ENCODE data around the gene HPSE2. TPM values are rescaled to one million over a fixed set of nuclear protein-coding genes. Genes with fewer than 3 reads are reported as not detected.
"Not testable (repeated sequence)": the region's sequence is repeated elsewhere in the genome, so short reads cannot be mapped to it uniquely, and the experiment has no call there.

Gene HPSE2
- total RNA-seq, 2 experiments from 2014 or later: not detected

DNA sequence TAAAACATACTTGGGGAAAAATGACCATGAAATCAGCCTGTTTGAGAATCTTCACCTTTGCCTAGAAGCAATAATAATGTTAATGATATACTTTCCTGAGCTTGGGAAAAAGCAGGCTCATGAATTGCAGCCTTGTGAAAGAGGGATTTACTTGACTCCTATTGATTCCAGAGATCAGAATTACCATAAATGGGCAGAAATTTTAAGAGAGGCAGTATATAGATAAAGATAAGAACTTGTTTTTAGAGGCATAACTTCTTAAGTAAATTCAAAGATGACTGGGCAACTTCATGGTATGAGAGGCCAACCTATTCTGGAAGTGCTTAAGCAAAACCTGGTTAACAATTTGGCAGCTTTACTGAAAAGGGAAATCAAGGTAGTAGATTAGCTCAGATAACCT is 225.4 kb downstream of the HPSE2 start:
- Mint-ChIP-seq H3K36me3 (ENCODE audit: low read depth) (no peaks in the 10 kb centered on the region), H3K4me1 (no peaks in the 10 kb centered on the region), H3K27me3 (no peaks in the 10 kb centered on the region), H3K9me3 (peaks cover 6% of the 10 kb centered on the region), H3K27ac (no peak overlapping the region), H3K4me3 (no peak overlapping the region)
- ChIA-PET CTCF (no interaction called here), POLR2A (no interaction called here)
- no peak for DNase-seq

DNA sequence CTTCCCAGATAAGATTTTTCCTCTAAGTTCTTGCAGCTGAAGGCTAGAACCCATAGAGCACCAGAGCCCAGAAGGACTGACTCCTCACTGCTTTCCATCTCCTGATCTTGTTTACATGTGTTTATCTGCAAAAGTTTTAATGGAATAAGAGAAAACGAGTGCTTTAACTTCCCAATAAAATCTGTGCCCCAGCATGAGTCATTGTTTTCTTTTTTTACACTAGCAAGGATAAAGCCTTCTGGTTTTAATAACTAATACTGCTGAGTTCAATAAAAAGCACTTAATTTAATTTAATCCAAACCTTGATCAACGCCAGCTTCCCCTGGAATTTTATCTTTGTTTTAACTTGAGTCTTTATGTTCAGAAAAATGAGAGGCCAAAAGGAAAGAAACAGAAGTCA is 227.6 kb downstream of the HPSE2 start:
- H3K9me3 Mint-ChIP-seq: peaks cover 13% of the 10 kb centered on the region
- POLR2A ChIA-PET: no interaction called here
- no peaks in the 10 kb centered on the region for H3K36me3 Mint-ChIP-seq (ENCODE audit: low read depth)
- no peak overlapping the region for H3K27ac Mint-ChIP-seq
- H3K4me3 Mint-ChIP-seq: no peak overlapping the region
- no peak for DNase-seq
- H3K4me1 Mint-ChIP-seq: no peaks in the 10 kb centered on the region
- CTCF ChIA-PET: no interaction called here
- no peaks in the 10 kb centered on the region for H3K27me3 Mint-ChIP-seq

DNA sequence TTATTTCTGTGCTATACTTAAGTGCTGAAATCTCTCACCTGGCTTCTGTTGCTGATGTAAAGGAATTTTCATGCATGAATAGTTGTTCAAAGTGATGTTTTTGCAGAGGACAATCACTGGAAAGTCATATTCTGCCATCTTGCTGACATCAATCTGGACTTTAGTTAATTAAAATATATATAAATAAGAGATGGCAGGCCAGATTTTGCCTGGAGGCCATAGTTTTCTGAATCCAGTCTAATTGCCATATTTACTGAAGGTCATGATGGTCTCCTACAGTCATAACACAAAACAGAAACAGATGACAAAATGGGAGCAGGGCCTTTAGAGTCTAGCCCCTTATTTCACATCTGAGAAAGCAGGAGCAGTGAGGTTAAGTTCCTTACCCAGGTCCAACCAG is 228.2 kb downstream of the HPSE2 start:
- DNase-seq: no peak
- Mint-ChIP-seq H3K27ac (no peak overlapping the region), H3K9me3 (peaks cover 13% of the 10 kb centered on the region), H3K4me1 (no peaks in the 10 kb centered on the region), H3K36me3 (ENCODE audit: low read depth) (no peaks in the 10 kb centered on the region), H3K4me3 (no peak overlapping the region), H3K27me3 (no peaks in the 10 kb centered on the region)
- ChIA-PET CTCF (no interaction called here), POLR2A (no interaction called here)

DNA sequence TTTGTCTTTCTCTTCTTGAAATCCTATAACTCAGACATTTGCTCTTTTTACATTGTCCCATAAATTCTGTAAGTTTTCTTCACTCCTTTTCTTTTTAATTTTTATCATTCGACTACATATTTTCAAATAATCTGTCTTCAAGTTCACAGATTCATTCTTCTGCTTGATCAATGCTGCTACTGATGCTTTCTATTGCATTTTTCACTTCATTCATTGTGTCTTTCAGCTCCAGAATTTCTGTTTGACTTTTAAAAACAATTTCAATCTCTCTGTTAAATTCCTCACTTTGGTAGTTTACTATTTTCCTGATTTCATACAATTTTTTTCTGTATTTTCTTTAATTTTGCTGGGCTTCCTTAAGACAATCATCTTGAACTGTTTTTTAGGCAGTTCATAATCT is 230.4 kb downstream of the HPSE2 start:
- Mint-ChIP-seq H3K27me3 (no peaks in the 10 kb centered on the region), H3K9me3 (peaks cover 13% of the 10 kb centered on the region), H3K4me3 (no peak overlapping the region), H3K27ac (no peak overlapping the region), H3K4me1 (no peaks in the 10 kb centered on the region), H3K36me3 (ENCODE audit: low read depth) (no peaks in the 10 kb centered on the region)
- ChIA-PET POLR2A (no interaction called here), CTCF (no interaction called here)
- no peak for DNase-seq

DNA sequence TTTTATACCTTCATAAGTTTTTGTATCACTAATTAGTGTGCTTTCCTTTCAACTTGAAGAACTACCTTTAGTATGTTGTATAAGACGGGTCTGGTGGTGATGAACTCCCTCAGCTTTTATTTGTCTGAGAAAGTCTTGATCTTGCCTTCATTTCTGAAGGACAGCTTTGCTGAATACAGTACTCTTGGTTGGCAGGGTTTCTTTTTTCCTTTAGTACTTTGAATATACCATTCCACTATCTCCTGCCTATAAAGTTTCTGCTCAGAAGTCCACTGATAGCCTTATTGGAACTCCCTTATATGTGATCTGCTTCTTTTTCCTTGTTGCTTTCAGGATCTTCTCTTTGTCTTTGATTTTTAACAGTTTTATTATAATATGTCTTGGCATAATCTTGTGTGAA is 230.9 kb downstream of the HPSE2 start:
- DNase-seq: no peak
- ChIA-PET POLR2A (no interaction called here), CTCF (no interaction called here)
- Mint-ChIP-seq H3K36me3 (ENCODE audit: low read depth) (no peaks in the 10 kb centered on the region), H3K27me3 (no peaks in the 10 kb centered on the region), H3K4me1 (no peaks in the 10 kb centered on the region), H3K27ac (no peak overlapping the region), H3K4me3 (no peak overlapping the region), H3K9me3 (peaks cover 13% of the 10 kb centered on the region)

DNA sequence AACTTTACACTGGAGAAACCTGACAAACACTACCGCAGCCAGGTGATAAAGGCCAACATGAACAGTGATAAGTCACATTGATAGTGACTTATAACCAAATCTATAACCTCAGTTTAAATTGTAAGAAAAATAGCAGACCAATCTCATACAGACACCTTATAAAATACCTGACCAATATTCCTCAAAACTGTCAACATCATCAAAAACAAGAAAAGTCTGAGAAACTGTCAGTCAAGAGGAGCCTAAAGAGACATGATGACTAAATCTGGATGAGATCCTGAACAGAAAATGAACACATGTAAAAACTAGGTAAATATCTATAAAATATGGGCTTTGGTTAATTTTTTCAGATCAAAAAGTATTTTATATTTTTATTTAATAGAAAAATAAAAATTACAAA is 233.3 kb downstream of the HPSE2 start:
- POLR2A ChIA-PET: no interaction called here
- no peak for DNase-seq
- Mint-ChIP-seq H3K4me3 (no peak overlapping the region), H3K4me1 (no peaks in the 10 kb centered on the region), H3K36me3 (ENCODE audit: low read depth) (no peaks in the 10 kb centered on the region), H3K27me3 (no peaks in the 10 kb centered on the region), H3K27ac (no peak overlapping the region), H3K9me3 (peaks cover 13% of the 10 kb centered on the region)
- CTCF ChIA-PET: no interaction called here

DNA sequence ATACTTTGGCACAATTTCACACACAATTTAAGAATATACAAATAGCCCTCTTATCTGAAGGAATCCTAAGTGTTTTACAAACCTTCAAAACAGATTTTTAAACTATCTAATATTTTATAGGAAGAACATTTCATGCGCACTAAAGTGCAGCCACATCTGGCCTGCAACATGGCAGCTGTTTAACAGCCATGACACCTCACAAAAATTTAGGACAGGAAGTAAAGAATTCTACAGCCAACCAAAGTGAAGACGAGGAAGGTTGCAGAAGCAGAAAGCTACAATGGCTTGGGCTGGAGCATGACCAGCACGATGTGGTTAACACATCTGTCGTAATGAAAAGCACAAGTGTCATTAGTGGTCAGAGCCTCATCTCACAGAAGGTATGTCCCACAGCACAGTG is 238.1 kb downstream of the HPSE2 start:
- Mint-ChIP-seq H3K36me3 (ENCODE audit: low read depth) (no peaks in the 10 kb centered on the region), H3K27ac (no peak overlapping the region), H3K4me3 (no peak overlapping the region), H3K27me3 (no peaks in the 10 kb centered on the region), H3K4me1 (no peaks in the 10 kb centered on the region), H3K9me3 (no peaks in the 10 kb centered on the region)
- CTCF ChIA-PET: no interaction called here
- POLR2A ChIA-PET: no interaction called here
- DNase-seq: no peak

DNA sequence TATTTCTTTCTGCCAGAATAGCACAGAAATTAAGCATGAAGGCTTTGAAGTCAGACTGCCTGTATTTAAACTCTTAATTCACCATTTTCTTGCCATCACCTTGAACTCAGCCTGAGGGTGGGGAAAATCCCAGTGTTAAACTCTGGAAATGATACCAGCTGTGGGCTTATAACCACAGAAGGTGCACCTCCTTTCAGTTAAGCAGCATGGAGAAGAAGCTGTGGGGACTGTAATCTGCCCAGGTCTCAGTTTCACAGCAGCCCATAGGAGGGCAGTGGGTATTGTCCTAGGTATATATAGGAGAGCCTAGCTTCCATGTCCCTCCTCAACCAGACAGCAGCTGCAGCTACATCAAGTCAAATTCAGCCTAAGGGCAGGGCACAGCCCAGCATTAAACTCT is 241.6 kb downstream of the HPSE2 start:
- no peaks in the 10 kb centered on the region for H3K36me3 Mint-ChIP-seq (ENCODE audit: low read depth)
- no peaks in the 10 kb centered on the region for H3K27me3 Mint-ChIP-seq
- H3K9me3 Mint-ChIP-seq: no peaks in the 10 kb centered on the region
- no peak for DNase-seq
- no peak overlapping the region for H3K4me3 Mint-ChIP-seq
- CTCF ChIA-PET: no interaction called here
- H3K27ac Mint-ChIP-seq: no peak overlapping the region
- no peaks in the 10 kb centered on the region for H3K4me1 Mint-ChIP-seq
- POLR2A ChIA-PET: no interaction called here

DNA sequence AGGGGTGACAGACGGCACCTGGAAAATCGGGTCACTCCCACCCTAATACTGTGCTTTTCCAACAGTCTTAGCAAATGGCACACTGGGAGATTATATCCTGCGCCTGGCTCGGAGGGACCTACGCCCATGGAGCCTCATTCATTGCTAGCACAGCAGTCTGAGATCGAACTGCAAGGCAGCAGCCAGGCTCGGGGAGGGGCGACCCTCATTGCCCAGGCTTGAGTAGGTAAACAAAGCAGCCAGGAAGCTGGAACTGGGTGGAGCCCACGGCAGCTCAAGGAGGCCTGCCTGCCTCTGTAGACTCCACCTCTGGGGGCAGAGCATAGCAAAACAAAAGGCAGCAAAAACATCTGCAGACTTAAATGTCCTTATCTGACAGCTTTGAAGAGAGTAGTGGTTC is 251.9 kb downstream of the HPSE2 start:
- H3K27ac Mint-ChIP-seq; H3K4me3 Mint-ChIP-seq; POLR2A ChIA-PET; H3K36me3 Mint-ChIP-seq (ENCODE audit: low read depth); DNase-seq; H3K9me3 Mint-ChIP-seq; H3K27me3 Mint-ChIP-seq; H3K4me1 Mint-ChIP-seq; CTCF ChIA-PET: not testable (repeated sequence)

DNA sequence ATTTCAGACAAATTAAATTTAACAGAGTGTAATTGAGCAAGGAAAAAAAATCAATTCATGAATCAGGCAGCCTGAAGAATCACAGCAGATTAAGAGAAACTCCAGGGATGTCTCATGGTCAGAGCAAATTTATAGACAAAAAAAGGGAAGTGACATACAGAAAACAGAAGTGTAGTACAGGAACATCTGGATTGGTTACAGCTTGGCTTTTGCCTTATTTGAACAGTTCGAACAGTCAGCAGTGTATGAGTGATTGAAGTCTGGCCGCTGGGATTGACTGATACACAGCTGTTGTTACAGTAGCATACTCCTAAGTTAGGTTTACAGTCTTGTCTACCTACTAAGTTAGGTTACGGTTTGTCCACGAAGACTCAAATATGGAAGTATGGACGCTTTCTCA is 255.3 kb downstream of the HPSE2 start:
- no peak overlapping the region for H3K27ac Mint-ChIP-seq
- no peaks in the 10 kb centered on the region for H3K9me3 Mint-ChIP-seq
- ChIA-PET POLR2A (no interaction called here), CTCF (no interaction called here)
- H3K36me3 Mint-ChIP-seq (ENCODE audit: low read depth): no peaks in the 10 kb centered on the region
- no peaks in the 10 kb centered on the region for H3K4me1 Mint-ChIP-seq
- H3K27me3 Mint-ChIP-seq: no peaks in the 10 kb centered on the region
- no peak overlapping the region for H3K4me3 Mint-ChIP-seq
- DNase-seq: no peak

DNA sequence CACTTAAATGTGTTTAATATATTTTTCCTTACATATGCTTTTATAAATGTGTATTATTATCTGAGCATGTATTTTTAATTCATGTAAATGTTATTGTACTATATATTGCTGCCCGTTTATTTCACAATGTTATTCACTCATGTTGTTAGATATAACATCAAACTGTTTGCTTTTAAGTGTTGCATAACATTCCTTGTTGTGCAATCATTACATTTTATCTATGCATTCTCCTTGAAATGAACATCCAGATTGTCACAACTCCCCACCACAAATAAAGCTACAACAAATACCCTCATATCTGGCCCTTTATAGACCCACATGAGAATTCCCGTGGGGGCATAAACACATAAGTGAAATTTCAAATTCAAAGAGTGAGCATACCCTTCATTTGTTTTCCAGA is 264.2 kb downstream of the HPSE2 start:
- H3K27me3 Mint-ChIP-seq: no peaks in the 10 kb centered on the region
- no peaks in the 10 kb centered on the region for H3K36me3 Mint-ChIP-seq (ENCODE audit: low read depth)
- no peak overlapping the region for H3K27ac Mint-ChIP-seq
- no peaks in the 10 kb centered on the region for H3K9me3 Mint-ChIP-seq
- H3K4me1 Mint-ChIP-seq: no peaks in the 10 kb centered on the region
- CTCF ChIA-PET: no interaction called here
- DNase-seq: no peak
- POLR2A ChIA-PET: no interaction called here
- no peak overlapping the region for H3K4me3 Mint-ChIP-seq

DNA sequence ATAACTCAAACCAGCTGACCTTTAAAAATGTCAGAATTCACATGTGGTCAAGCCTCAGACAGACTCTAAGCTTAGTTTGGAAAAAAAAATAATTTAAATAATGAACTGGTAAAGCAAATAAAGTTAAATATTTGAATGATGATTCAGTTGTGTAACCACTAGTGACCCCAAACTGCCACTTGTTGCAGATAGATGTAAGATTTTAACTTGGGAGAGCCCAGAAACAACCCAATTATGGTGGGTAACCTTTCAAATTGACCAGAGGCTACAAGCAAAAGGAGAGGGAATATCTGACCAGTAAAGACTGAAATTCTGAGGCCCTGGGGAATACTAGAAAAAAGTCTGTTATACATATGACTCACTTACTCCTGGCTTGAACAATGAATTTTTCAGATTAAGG is 268.1 kb downstream of the HPSE2 start:
- ChIA-PET CTCF (interaction anchor here (1.2 kb wide), 1 partner anchor 500 kb away, joined by 3 read pairs; no protein-coding TSS in a partner anchor), POLR2A (no interaction called here)
- no peaks in the 10 kb centered on the region for H3K4me1 Mint-ChIP-seq
- H3K27ac Mint-ChIP-seq: no peak overlapping the region
- H3K27me3 Mint-ChIP-seq: no peaks in the 10 kb centered on the region
- no peaks in the 10 kb centered on the region for H3K9me3 Mint-ChIP-seq
- no peak overlapping the region for H3K4me3 Mint-ChIP-seq
- H3K36me3 Mint-ChIP-seq (ENCODE audit: low read depth): no peaks in the 10 kb centered on the region
- no peak for DNase-seq

DNA sequence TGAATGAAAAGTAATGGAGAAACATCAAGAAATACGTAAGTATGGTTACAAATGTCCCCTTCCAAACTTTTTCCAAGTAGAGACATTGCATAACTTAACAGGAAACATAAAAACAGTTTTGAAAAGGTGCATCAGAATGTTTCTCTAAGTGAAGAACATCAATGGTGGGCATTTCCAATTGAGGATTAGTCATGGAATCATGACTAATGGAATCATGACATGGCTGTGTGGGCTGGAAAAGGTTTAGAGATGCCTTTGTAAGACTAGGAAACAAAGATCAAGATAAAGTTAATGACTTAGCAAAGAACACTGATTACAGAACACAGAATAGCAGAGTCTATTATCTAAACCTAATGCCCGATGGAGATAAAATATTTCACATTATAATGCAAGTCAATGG is 272.0 kb downstream of the HPSE2 start:
- H3K4me3 Mint-ChIP-seq: no peak overlapping the region
- no peak for DNase-seq
- H3K9me3 Mint-ChIP-seq: no peaks in the 10 kb centered on the region
- no peaks in the 10 kb centered on the region for H3K27me3 Mint-ChIP-seq
- H3K36me3 Mint-ChIP-seq (ENCODE audit: low read depth): no peaks in the 10 kb centered on the region
- POLR2A ChIA-PET: no interaction called here
- H3K4me1 Mint-ChIP-seq: no peaks in the 10 kb centered on the region
- CTCF ChIA-PET: no interaction called here
- no peak overlapping the region for H3K27ac Mint-ChIP-seq

DNA sequence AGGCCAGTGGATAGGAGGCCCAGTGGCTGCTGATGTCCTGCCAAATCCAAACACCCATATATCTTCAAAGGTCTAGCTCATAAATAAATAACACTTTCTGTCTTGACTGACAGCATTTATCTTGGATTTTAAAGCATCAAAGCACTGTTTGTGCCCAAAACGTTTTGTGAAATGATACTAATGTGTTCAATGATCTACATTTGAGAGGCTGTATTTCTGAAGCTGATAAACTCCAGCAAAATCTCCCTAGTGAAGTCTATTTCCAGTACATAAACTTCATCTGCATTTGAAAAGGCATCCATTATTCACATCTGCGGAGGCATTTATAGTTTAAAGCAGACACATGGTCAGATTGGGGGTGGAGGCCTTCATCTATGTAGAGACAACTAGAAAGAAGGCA is 276.3 kb downstream of the HPSE2 start:
- H3K27ac Mint-ChIP-seq: no peak overlapping the region
- CTCF ChIA-PET: interaction anchor here (0.6 kb wide), 1 partner anchor 59 kb away, joined by 4 read pairs; no protein-coding TSS in a partner anchor
- H3K36me3 Mint-ChIP-seq (ENCODE audit: low read depth): no peaks in the 10 kb centered on the region
- H3K9me3 Mint-ChIP-seq: no peaks in the 10 kb centered on the region
- no peak for DNase-seq
- POLR2A ChIA-PET: no interaction called here
- no peak overlapping the region for H3K4me3 Mint-ChIP-seq
- H3K4me1 Mint-ChIP-seq: no peaks in the 10 kb centered on the region
- H3K27me3 Mint-ChIP-seq: no peaks in the 10 kb centered on the region

DNA sequence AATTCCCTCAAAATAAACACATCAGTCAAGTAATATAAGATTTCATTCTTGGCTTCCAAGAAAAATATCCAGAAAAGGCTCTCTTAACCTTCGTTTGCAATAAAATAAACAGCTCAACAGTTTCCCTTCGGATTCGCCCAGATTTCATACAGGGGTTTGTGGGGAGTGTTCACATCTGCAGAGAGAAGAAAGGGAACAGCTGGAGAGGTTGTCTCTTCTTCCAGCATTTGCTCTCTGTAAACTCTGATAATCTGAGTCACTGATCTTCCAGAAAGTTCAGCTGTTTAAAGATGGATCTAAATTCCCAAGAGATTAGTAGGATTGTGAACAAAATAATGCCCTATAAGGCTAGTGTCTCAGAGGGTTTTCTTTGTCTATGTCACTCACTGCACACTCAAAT is 277.9 kb downstream of the HPSE2 start:
- Mint-ChIP-seq H3K27me3 (no peaks in the 10 kb centered on the region), H3K4me3 (no peak overlapping the region), H3K9me3 (no peaks in the 10 kb centered on the region), H3K4me1 (no peaks in the 10 kb centered on the region), H3K27ac (no peak overlapping the region), H3K36me3 (ENCODE audit: low read depth) (no peaks in the 10 kb centered on the region)
- DNase-seq: no peak
- CTCF ChIA-PET: no interaction called here
- POLR2A ChIA-PET: no interaction called here

Measured in activated CD4-positive, alpha-beta T cell treated with anti-CD3 and anti-CD28 coated beads, Interleukin-2, amount 10 ng/mL, durations not matched to agents 7 days and 5 days (primary cell).